ENCODE results near the gene ARL2BP.

The ARL2BP gene

DNA sequence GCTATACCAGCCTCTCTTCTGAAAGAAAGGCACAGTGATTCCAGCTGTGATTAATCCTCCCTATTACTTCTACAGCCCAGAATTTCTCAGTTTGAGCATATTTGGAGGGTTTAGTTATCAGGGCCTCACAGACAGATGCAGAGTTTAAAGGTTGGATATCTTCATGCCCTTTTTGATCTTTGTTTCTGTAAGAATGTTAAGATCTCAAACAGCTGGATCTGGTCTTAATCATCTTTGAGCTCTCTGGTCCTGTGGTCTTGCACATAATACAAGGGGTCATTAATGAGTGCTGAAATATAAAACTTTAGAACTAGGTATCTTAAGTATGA, 9.1 kb upstream of the ARL2BP start:
- no peak for DNase-seq (ENCODE audit: low read depth)
- no peak for TF ChIP-seq CTCF (IDR thresholded peaks at IDR 0.05; ENCODE audit: low read depth, low read length, missing control alignments)
- no peak overlapping the region for H3K4me3 ChIP-seq (ENCODE audit: low read depth, low read length)

GRCh38 chr16:57238682-57239081, 6.4 kb upstream of the ARL2BP start:
- TF ChIP-seq CTCF (IDR thresholded peaks at IDR 0.05; ENCODE audit: low read depth, low read length, missing control alignments) = no peak
- DNase-seq (ENCODE audit: low read depth) = no peak
- H3K4me3 ChIP-seq (ENCODE audit: low read depth, low read length) = no peak overlapping the region

GRCh38 chr16:57239107-57239506, 6.0 kb upstream of the ARL2BP start:
- no peak overlapping the region for H3K4me3 ChIP-seq (ENCODE audit: low read depth, low read length)
- TF ChIP-seq CTCF (IDR thresholded peaks at IDR 0.05; ENCODE audit: low read depth, low read length, missing control alignments) = no peak
- no peak for DNase-seq (ENCODE audit: low read depth)

DNA sequence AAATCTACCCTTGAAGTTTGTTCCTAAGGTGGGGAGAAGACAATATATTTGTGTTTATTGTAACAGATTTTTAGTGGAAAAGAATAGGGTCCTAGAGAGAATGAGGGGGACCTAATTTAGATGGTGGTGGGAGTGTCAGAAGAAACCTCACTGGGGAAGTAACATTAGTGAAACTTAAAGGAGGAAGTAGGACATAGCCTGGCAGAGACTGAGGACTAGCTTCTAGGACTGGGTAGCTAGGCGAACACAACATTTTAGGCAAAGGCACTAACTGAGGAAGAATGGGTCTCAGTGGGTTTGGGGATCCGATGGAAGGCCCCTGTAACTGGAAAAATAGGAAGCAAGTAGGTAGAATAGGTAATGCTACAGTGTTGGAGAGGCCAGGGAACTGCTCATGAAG, 4.2 kb upstream of the ARL2BP start:
- TF ChIP-seq CTCF (IDR thresholded peaks at IDR 0.05; ENCODE audit: low read depth, low read length, missing control alignments) = no peak
- H3K4me3 ChIP-seq (ENCODE audit: low read depth, low read length) = no peak overlapping the region
- no peak for DNase-seq (ENCODE audit: low read depth)

GRCh38 chr16:57242650-57243049, 2.4 kb upstream of the ARL2BP start:
- DNase-seq (ENCODE audit: low read depth) = no peak
- H3K4me3 ChIP-seq (ENCODE audit: low read depth, low read length) = no peak overlapping the region
- no peak for TF ChIP-seq CTCF (IDR thresholded peaks at IDR 0.05; ENCODE audit: low read depth, low read length, missing control alignments)

GRCh38 chr16:57244463-57244766, 644 bp upstream of the ARL2BP start:
- TF ChIP-seq CTCF (IDR thresholded peaks at IDR 0.05; ENCODE audit: low read depth, low read length, missing control alignments) = no peak
- DNase-seq (ENCODE audit: low read depth) = no peak

DNA sequence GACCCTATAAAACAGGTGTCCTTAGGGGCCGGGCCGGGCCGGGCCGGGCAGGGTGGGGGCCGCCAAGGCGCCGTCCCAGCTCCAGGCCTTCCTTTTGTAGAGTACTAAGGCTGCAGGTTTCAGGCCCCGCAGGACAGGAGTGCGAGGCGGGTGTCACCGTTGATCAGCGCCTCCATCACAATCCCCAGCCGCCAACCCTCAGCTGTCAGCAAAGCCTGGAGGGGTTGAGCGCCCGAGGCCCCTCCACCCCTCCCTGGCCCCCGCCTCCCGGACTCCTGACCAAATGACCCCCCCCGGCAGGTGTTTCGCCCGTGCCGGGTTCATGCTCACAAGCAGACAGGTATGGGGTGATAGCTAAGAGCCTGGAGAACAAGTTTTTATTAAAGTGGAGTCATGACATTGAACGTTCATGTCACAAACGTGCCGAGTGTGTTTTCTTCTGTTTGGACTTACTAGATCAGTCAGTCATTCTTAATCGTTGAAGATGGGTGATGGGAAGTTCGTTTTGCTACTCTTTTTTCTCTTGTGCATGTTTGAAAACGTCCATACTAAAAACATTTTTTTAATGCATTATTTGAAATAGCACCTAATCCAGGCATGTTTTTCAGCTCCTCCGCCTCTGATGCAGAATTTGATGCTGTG, 534 bp downstream of the ARL2BP start:
- DNase-seq (ENCODE audit: low read depth) = no peak
- TF ChIP-seq CTCF (IDR thresholded peaks at IDR 0.05; ENCODE audit: low read depth, low read length, missing control alignments) = no peak
- peak overlapping the region; percentile 88 for H3K4me3 ChIP-seq (ENCODE audit: low read depth, low read length)

More at GRCh38 chr16:57244463-57244766, 644 bp upstream of the ARL2BP start:
- peak overlapping the region; percentile 88 for H3K4me3 ChIP-seq (ENCODE audit: low read depth, low read length)

Measured in GM12864 (cell line).